Body of pancreas (tissue), 4 donors: ENCODE results near the gene RHNO1. TPM values are rescaled to one million over a fixed set of nuclear protein-coding genes. Genes with fewer than 3 reads are reported as not detected.

Experiments
- ATAC-seq: fragments of 150-250 bp; one replicate; pipeline ENCODE4 v1.9.1; 2016
- DNase-seq, 4 donors: peaks; one replicate each; pipeline ENCODE4 v3.0.0-alpha.2; 2019
- H3K27ac ChIP-seq, 4 donors: fragments of 200-600 bp; sonication (generic); 1 replicate in 3 of 4; 2 replicates in 1 of 4; pipeline versions ENCODE4 v1.5.1 to v1.6.1; 2016 to 2019; ENCODE audit warnings: mild to moderate bottlenecking in 1 of 4, mixed read lengths in 1 of 4, moderate library complexity in 1 of 4
- H3K27me3 ChIP-seq, 2 donors: fragments of 200-600 bp; sonication (generic); one replicate each; pipeline ENCODE4 v1.6.0; 2016; ENCODE audit warnings: mild to moderate bottlenecking in 1 of 2
- H3K36me3 ChIP-seq, 2 donors: fragments of 200-600 bp; sonication (generic); replicated peaks in 1 of 2; 2 replicates each; pipeline ENCODE4 v1.5.1; 2016; ENCODE audit warnings: low read depth in 2 of 2; ENCODE audit not compliant: insufficient read depth in 1 of 2
- H3K4me1 ChIP-seq: fragments of 200-600 bp; sonication (generic); one replicate; pipeline ENCODE4 v1.6.0; 2016
- H3K4me3 ChIP-seq, 2 donors: fragments of 200-600 bp; sonication (generic); 1 replicate in 1 of 2; 2 replicates in 1 of 2; pipeline ENCODE4 v1.5.1; 2016 to 2019
- H3K9me3 ChIP-seq, 3 donors: fragments of 200-600 bp; sonication (generic); 1 replicate in 2 of 3; 2 replicates in 1 of 3; pipeline ENCODE4 v1.5.1; 2016
- POLR2A ChIP-seq, 3 donors: fragments of 450-650 bp; IDR thresholded peaks; one replicate each; pipeline ENCODE4 v1.6.1; 2016; ENCODE audit warnings: antibody characterized with exemption in 3 of 3, mild to moderate bottlenecking in 2 of 3
- WGBS, 2 donors: methylation state at CpG; one replicate each; pipeline ENCODE4 v1.1.5; 2017; 5-methylcytosine and 5-hydroxymethylcytosine counted together
- intact Hi-C: fragments of 100-400 bp; cut with DNase I; formaldehyde crosslinking; loops from one replicate; pipeline ENCODE4 v1.15.1; 2023
- total RNA-seq, 2 donors: library from RNA; depleted of rRNA; stranded (reverse); fragments of >200 nt; gene quantifications; one replicate each; pipeline ENCODE4 v1.1.0, GENCODE V29; 2016
- TF ChIP-seq, protein P1 (sequence below), 7 experiments: fragments of 450-650 bp in 4 of 7; fragments of 200-600 bp in 3 of 7; sonication (generic) in 3 of 7; IDR thresholded peaks; one replicate each; pipeline ENCODE4 v1.5.1; 2016 to 2019; ENCODE audit warnings: antibody characterized with exemption in 7 of 7

The RHNO1 gene
- total RNA-seq, 2 donors from 2014 or later: 6.0 to 10.9 TPM

DNA sequence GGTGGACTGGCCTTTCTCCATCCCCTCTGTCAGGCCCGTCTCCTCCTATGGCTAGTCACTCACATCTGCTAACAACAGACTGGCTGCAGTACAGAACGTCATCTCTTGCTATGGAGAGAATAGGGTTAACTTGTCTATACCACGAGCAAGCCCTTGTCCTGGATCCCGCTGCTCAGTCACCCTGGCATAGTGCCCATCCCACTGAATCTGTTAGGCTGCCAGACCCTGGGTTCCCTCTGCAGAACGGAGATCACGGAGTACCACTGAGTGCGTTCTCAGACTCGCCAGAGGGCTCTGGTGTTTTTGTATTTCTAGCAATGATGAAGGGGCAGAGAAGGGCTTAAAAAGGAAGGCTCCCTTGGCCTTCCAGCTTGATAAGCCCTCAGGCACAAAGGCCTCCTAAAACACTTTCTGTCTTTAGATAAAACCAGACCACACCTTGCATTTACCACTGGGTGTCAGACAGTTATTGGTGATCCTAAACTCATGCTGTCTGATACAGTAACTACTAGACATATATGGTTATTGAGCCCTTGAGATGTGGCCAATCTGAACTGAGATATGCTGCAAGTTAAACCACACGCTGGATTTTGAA is 35.9 kb upstream of the RHNO1 start:
- ATAC-seq: no peak
- Histone ChIP-seq H3K27ac (no peak overlapping the region), H3K4me1 (no peaks in the 10 kb centered on the region), H3K9me3 (no peaks in the 10 kb centered on the region), H3K4me3 (no peak overlapping the region), H3K27me3 (no peaks in the 10 kb centered on the region), H3K36me3 (no peaks in the 10 kb centered on the region)
- 57 to 78% methylated on average over 8 to 9 of the region's 9 CpGs for WGBS, 2 donors
- no peak for DNase-seq
- TF ChIP-seq, protein P1, sequence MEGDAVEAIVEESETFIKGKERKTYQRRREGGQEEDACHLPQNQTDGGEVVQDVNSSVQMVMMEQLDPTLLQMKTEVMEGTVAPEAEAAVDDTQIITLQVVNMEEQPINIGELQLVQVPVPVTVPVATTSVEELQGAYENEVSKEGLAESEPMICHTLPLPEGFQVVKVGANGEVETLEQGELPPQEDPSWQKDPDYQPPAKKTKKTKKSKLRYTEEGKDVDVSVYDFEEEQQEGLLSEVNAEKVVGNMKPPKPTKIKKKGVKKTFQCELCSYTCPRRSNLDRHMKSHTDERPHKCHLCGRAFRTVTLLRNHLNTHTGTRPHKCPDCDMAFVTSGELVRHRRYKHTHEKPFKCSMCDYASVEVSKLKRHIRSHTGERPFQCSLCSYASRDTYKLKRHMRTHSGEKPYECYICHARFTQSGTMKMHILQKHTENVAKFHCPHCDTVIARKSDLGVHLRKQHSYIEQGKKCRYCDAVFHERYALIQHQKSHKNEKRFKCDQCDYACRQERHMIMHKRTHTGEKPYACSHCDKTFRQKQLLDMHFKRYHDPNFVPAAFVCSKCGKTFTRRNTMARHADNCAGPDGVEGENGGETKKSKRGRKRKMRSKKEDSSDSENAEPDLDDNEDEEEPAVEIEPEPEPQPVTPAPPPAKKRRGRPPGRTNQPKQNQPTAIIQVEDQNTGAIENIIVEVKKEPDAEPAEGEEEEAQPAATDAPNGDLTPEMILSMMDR (IDR thresholded peaks at IDR 0.05): no peak
- intact Hi-C loops: no loop called here

DNA sequence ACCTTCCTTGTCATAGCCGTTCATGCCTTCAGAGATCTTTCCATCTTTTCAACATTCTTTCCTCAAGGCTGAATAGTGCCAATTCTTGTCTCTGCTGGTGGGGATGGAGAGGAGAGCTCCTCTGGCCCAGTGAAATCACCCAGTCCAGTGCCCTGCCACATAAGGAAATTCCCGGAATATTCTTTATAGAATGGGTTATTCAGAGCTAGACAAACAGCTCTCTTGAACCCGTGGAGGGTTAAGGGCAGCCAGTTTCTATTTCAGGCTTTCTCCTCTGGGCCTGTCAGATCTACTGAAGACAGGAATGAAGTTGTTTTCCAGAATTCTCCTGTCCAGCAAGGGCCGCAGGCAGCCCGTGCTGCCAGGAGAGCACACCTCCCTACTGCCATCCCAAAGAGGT is 34.1 kb upstream of the RHNO1 start:
- H3K27ac ChIP-seq: no peak overlapping the region
- H3K27me3 ChIP-seq: no peaks in the 10 kb centered on the region
- intact Hi-C loops: no loop called here
- H3K4me1 ChIP-seq: no peaks in the 10 kb centered on the region
- no peak for DNase-seq
- H3K36me3 ChIP-seq: no peaks in the 10 kb centered on the region
- ATAC-seq: no peak
- TF ChIP-seq, protein P1 (IDR thresholded peaks at IDR 0.05): no peak
- no peak for TF ChIP-seq POLR2A (IDR thresholded peaks at IDR 0.05)
- no peak overlapping the region for H3K4me3 ChIP-seq
- WGBS, 2 donors: 79 to 86% methylated on average over 3 to 5 of the region's 5 CpGs
- no peaks in the 10 kb centered on the region for H3K9me3 ChIP-seq

DNA sequence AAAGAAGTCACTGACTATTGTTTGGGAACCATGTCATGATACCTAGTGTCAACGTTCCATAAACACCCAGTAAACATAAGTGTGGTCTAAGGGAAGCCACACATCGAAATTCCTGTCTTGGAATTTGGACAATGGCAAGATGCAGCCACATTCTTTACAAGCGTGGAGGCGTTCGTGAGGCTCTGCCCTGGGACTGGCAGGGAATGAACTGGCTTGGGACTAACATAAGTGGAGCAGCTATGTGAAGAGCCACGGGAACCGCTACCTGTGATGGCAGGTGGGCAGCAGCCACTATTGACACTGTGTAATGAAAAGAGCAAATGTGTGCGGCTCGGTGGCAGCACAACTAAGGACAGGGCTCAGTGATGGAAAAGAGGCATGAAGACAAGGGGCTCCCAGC is 32.2 kb upstream of the RHNO1 start:
- H3K27ac ChIP-seq: no peak overlapping the region
- H3K4me3 ChIP-seq: no peak overlapping the region
- no peaks in the 10 kb centered on the region for H3K9me3 ChIP-seq
- TF ChIP-seq POLR2A (IDR thresholded peaks at IDR 0.05): no peak
- TF ChIP-seq, protein P1 (IDR thresholded peaks at IDR 0.05): no peak
- no peaks in the 10 kb centered on the region for H3K36me3 ChIP-seq
- 67 to 71% methylated on average over 9 of the region's 9 CpGs for WGBS, 2 donors
- intact Hi-C loops: no loop called here
- DNase-seq (no peak), ATAC-seq (no peak)
- no peaks in the 10 kb centered on the region for H3K27me3 ChIP-seq
- H3K4me1 ChIP-seq: no peaks in the 10 kb centered on the region

DNA sequence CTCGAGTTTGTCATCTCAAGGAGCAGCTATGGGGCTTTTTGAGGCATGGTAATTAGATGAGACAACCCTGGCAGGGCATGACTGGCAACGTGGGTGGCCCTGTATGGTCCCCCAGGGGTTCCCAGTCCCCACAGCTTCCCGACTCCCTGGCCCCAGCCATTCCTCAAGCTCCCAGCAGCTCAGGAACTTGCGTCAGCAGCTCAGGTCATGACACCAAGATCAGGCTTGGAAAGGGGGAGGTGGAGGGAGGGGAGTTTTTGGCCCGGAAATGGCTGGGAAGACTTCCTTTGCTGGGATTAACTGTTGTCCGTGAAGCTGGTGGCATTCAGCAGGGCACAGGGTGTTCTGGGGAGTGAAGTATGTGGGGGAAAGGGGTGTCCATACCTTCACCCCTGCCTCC is 31.7 kb upstream of the RHNO1 start:
- Histone ChIP-seq H3K4me3 (no peak overlapping the region), H3K4me1 (no peaks in the 10 kb centered on the region), H3K9me3 (no peaks in the 10 kb centered on the region), H3K36me3 (no peaks in the 10 kb centered on the region), H3K27me3 (no peaks in the 10 kb centered on the region), H3K27ac (no peak overlapping the region)
- TF ChIP-seq, protein P1 (IDR thresholded peaks at IDR 0.05): no peak
- no peak for TF ChIP-seq POLR2A (IDR thresholded peaks at IDR 0.05)
- no peak for DNase-seq
- peak; percentile 51 for ATAC-seq
- intact Hi-C loops: no loop called here
- WGBS, 2 donors: 53 to 63% methylated on average over 5 to 6 of the region's 6 CpGs

DNA sequence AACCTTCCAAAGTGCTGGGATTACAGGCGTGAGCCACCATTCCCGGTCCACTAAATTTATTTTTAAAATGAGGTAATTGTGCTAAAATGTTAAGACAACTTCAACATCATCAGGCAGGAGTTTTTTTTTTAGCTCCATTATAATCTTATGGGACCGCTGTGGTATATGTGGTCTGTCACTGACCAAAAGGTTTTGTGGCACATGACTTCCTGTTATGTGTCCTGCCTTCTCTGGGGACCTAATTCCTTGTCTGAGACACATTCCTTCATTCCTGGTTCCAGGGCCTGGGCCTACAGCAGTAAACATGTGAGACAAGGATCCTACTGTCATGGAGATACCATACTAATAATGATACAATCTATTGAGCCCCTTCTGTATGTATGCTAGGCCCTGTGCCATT is 25.1 kb upstream of the RHNO1 start:
- no peak overlapping the region for H3K27ac ChIP-seq
- no peak for ATAC-seq
- WGBS, 2 donors: 97 to 98% methylated on average over 3 of the region's 3 CpGs
- H3K4me1 ChIP-seq: peaks cover 10% of the 10 kb centered on the region
- no peaks in the 10 kb centered on the region for H3K9me3 ChIP-seq
- H3K36me3 ChIP-seq: no peaks in the 10 kb centered on the region
- TF ChIP-seq, protein P1 (IDR thresholded peaks at IDR 0.05): no peak
- no peak for TF ChIP-seq POLR2A (IDR thresholded peaks at IDR 0.05)
- no peaks in the 10 kb centered on the region for H3K27me3 ChIP-seq
- intact Hi-C loops: no loop called here
- H3K4me3 ChIP-seq: no peak overlapping the region
- no peak for DNase-seq
